Stimulated activated CD8-positive, alpha-beta memory T cell treated with anti-CD3 and anti-CD28 coated beads, Interleukin-7, amount 100 ng/mL, for 1 hour (primary cell): ENCODE data around the gene BMPR1B.

Experiments
- DNase-seq, 2 donors: peaks; one replicate each; pipeline ENCODE4 v3.0.0-alpha.2; 2020; ENCODE audit warnings: low read depth in 2 of 2

BMPR1B gene

GRCh38 chr4:94960708-94961107, 203.0 kb downstream of the BMPR1B start:
- no peak for DNase-seq

DNA sequence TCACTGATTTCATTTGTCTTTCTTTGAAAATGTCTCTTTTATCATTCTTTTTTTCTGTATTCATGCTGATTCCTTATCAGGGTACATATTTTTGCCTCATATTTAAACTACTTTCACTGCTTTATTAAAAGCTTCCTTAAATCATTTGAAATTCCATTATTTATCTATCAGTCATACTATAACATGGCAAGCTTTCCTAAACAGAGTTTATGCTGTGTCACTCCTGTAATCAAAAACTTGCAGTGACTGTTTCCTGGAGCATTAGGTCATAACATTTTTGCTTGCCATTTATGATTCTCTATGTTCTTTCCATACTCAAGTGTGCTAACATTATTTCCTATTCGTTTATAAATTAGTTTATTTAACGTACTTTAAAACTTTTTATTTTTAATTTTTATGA, 203.7 kb downstream of the BMPR1B start:
- DNase-seq: no peak

DNA sequence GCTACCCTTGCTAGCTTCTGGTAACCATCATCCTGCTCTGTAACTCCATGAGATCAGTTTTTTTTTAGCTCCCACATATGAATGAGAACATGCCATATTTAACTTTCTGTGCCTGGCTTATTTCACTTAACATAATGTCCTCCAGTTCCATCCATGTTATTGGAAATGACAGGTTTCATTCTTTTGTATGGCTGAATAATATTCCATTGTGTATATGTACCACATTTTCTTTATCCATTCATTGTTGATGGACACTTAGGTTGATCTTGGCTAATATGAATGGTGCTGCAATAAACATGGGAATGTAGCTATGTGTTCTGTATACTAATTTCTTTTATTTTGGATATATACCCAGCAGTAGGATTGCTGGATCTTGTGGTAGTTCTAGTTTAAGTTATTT, 204.7 kb downstream of the BMPR1B start:
- DNase-seq: no peak

DNA sequence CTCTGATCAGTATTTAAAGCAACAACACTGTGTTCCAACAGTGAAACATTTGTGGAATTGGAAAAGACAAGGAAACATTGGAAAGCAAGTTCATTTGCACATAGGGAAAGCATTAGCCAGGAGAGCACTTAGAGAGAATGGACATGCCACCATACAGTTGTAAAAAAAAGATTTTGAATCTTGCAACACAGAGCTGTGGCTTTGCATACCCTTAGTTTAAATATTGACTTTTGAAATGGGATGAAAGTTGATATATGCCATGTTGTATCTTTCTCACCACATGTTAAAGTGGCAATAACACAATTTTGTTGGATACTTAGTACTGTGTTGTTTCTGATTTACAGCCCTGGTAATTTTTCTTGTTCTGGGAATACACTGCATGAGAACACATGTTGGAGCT, 208.1 kb downstream of the BMPR1B start:
- DNase-seq: no peak

GRCh38 chr4:94968493-94968892, 210.7 kb downstream of the BMPR1B start:
- no peak for DNase-seq

DNA sequence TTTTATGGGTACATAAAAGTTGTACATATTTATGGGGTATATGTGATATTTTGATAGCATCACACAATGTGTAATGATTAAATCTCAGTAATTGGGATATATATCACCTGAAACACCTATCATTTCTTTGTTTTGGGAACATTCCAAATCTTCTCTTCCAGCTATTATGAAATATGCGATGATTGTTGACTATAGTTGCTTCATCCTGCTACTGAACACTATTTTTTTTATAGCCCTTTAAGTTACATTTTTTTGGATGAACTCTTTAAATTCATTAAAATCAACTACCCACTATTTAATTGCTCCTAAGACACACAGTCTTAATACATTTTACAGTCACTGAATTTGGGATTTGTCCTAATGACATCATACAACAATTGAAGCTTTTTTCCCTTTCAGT, 212.9 kb downstream of the BMPR1B start:
- no peak for DNase-seq

DNA sequence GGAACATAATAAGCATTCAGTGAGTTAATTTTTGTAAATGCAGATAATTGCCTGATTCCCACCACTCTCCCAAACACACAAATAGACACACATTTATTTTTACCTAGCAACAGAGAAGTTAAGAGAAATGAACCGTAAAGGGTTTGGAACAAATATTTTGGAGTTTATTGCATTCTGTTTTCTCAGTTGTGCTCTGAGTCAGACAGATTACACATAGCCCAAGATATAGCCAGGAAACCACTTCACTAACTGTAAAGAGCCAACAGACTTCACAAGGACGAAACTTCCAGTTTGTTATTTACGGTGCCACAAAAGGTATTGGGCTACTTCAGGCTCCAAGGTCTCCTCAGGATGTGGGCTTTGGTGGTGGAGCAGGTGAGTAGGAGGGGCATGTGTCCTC, 217.0 kb downstream of the BMPR1B start:
- DNase-seq: no peak

- no peak for DNase-seq
Measured at GRCh38 chr4:94976371-94977011, 218.7 kb downstream of the BMPR1B start.

DNA sequence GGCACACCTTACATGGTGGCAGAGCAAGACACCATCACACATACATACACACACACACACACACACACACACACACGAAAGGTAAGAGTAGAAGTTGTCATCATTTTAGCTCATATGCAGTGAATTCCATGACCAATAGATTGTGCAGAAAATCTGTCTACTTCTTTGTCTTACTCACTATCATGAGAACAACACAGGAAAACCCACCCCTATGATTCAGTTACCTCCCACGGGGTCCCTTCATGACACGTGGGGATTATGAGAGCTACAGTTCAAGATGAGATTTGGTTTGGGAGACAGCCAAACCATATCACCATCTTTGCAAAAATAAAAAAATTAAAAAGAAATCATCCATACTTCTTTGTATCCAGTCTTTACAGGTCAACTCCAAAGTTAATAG, 221.1 kb downstream of the BMPR1B start:
- DNase-seq: no peak

GRCh38 chr4:94979621-94980020, 221.9 kb downstream of the BMPR1B start:
- no peak for DNase-seq

- no peak for DNase-seq
Measured at GRCh38 chr4:94995684-94996394, 238.1 kb downstream of the BMPR1B start.

DNA sequence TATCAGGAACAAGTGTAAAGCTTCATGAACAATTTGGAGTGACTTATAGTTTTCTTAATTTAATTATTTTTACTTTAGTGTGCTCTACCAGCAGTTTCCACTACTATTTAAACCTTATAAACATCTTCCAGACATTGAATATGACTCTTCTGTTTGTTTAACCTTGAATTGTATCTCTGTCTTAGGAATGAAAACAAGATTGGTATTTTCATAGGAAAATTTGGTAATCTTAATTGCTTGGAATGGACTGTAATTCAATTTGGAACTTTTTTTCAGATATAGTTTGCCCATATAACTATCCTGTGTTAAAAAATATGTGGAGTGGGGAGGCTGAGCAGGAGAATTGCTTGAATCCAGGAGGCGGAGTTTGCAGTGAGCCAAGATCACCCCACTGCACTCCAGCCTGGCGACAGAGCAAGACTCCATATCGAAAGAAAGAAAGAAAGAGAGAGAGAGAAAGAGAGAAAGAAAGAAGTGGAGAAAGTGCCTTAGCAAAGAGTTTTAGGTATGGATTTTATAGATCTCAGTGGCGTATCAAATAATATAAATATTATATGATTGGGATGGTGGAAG, 242.4 kb downstream of the BMPR1B start:
- no peak for DNase-seq

GRCh38 chr4:95004912-95005311, 247.2 kb downstream of the BMPR1B start:
- DNase-seq: no peak

DNA sequence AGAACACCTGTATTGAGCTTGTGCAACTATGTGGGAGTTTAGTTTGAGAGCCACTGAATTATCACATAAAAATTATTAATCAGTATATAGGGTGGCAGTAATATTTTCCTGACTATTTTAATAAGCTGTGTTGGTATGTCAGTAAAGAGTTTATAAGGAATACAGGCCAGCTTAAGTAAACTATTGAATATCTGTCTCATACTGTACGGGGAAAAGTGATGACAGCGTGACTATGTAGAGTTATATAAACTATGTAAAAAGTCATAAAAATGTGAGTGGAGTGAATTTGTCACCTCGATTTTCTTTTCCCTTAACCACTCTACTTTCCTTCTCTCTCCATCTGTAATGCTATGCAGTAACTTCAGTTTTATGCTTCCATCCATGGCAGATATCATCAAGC, 250.2 kb downstream of the BMPR1B start:
- DNase-seq: no peak

DNA sequence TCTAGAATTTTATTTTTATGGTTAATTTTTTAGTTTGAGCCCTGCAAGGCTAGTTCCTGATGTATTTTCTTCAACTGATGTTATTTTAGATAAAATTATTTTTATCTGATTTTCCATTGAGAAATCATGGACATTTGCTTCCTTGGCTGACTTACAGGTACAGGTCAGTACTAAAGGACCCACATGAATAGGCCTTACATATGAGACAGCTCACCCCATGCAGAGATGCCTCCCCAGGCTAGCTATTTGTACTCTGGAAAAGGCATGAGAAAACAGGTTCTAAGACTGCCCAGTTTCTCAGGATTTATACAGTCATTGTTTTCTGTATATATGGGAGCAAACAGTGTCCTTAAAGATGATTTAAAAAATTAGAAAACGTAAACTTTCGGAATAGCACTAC, 255.5 kb downstream of the BMPR1B start:
- DNase-seq: no peak

DNA sequence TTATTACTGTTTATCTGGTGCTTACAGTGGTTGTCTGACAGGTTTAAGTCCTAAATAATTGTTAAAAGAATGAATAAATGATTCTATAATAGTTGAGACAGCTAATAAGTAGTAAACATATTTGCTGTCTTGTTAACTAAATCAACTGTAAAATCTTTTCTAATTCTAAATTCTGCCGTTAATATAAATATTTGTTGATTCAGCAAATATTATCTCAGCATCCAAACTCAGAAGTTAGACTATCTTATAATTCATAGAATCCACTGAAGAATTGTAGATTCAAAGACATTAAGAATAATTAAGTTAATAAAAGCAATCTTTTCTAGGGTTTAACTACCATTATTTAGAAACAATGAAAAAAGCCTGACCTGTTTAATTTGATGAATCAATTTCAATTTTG, 256.3 kb downstream of the BMPR1B start:
- no peak for DNase-seq

DNA sequence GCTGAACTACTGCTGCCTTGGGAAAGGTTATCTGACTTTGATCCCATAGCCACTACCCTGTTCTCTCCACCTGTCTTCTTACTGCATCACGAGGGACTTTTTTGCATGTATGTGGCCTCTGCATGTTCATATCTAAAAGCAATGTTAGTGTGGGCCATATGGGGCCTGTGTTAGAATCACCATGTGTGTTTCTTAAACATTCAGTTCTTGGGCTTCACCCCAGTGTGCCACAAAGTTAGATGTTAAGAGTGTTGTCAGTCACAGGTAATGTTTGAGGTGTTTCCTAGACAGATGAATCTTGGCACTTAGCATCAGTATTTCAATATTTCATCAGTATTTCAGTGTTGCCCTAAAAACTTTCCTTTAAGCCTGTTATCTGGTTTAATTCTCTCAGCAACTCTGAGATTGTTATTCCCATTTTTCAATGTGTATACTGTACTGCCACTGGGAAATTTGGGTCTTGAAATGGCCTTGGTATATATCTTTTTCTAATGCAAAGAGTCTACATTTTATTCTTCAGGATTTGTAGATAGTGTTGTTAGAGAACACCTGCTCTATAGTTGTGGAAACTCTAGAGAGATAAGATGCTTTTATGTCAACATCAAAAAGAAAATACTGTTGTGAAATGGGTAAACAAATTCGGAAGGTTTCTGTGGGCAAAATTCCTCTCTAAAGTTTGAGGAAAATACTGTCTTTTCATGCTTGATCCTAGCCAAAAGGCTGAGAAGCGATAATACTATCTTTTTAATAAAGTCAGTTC, 259.7 kb downstream of the BMPR1B start:
- DNase-seq: no peak

GRCh38 chr4:95018785-95019184, 261.0 kb downstream of the BMPR1B start:
- DNase-seq: no peak

- no peak for DNase-seq
Measured at GRCh38 chr4:95020521-95020920, 262.8 kb downstream of the BMPR1B start.

- no peak for DNase-seq
Measured at GRCh38 chr4:95021099-95021498, 263.3 kb downstream of the BMPR1B start.

DNA sequence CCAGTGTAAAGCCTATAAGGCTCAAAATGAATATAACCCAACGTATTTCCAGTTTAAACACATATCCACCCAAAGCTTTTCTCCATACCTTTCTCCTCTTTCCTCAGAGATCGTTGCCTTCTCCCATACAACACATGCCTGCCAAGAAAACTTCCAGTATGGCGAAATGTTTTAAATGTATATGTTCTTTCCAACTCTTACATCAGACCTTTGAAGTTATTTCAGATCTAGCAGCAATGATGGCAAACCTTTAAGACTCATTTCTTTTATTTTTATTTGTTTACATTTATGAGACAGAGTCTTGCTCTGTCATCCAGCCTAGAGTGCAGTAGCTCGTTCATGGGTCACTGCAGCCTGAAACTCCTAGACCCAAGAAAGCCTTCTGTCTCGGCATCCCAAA, 265.4 kb downstream of the BMPR1B start:
- DNase-seq: no peak

DNA sequence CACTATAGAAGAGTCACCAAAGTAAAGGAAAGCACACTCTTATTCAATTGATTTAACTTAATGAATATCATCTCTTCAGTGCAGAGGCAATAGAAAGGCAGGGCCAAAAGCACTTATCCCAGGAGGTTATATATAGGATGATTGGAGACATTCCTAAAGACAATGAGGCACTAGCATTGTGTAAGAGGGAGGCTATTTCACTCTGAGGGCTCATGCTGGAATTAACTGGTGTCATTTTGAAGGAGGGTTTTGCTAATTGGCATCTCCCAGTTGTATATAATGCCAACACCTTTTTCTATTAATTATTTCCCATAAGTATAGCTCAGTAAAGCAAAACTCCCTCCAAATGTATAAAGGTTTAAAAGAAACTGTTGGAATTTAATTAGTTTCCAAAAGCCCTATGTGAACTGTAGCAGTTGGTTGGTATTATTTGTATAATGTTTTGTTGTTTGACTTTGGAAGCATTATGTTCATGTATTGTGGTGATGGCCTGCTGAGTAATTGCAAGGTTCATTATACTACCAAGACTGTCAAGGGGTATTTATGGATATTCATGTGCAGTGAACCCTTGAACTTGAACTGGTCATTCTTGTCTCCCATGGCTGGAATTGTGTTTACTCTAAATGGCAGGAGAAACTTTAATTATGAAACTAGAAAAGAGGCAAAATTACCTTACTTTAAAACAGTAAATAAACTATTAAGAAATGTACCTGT, 270.3 kb downstream of the BMPR1B start:
- DNase-seq: no peak
